Left colon (tissue), 2 donors: ENCODE results near the gene PACRGL. TPM values are rescaled to one million over a fixed set of nuclear protein-coding genes. Genes with fewer than 3 reads are reported as not detected.
"Not testable (repeated sequence)": the region's sequence is repeated elsewhere in the genome, so short reads cannot be mapped to it uniquely, and the experiment has no call there.

Source experiments
- ATAC-seq: fragments of 200-7000 bp; cut with Tn5 transposase; one replicate; pipeline ENCODE4 v1.9.1; 2020; ENCODE audit warnings: mild to moderate bottlenecking, moderate library complexity
- DNase-seq, 2 donors: peaks; one replicate each; pipeline ENCODE4 v3.0.0-alpha.2; 2020
- intact Hi-C, 2 donors: fragments of 100-400 bp; cut with DNase I in 1 of 2; cut with micrococcal nuclease in 1 of 2; formaldehyde crosslinking; loops; one replicate each; pipeline versions ENCODE4 v1.11.2 to v1.14.0; 2022; cut with DNase I, micrococcal nuclease
- total RNA-seq, 2 donors: library from RNA; stranded (reverse); fragmentation: NEBNext Ultra II Directional; extraction: Animal tissue kit (Norgen Biotek cat#: 25700); gene quantifications; one replicate each; pipeline ENCODE4 v1.2.1, GENCODE V29; 2021
- donor health status: DM: no; HTN: no; CAD: no.
- donor health status: DM: yes; HTN: yes; CAD: no.

PACRGL gene
- total RNA-seq, 2 donors from 2014 or later: 16.4 to 18.2 TPM

GRCh38 chr4:20698382-20698781 lies 1.9 kb upstream of the PACRGL start:
- no peak for ATAC-seq
- intact Hi-C loops: no loop called here
- no peak for DNase-seq

- ATAC-seq: no peak
- intact Hi-C loops: no loop called here
- DNase-seq: no peak
These were observed 1.4 kb upstream of the PACRGL start for GRCh38 chr4:20698820-20699219.

GRCh38 chr4:20711335-20711734 lies 11.1 kb downstream of the PACRGL start:
- ATAC-seq: no peak
- intact Hi-C loops: no loop called here
- DNase-seq: no peak

- ATAC-seq (no peak), DNase-seq (no peak)
- intact Hi-C loops: no loop called here
These were observed 22.8 kb downstream of the PACRGL start for GRCh38 chr4:20723019-20723418.

GRCh38 chr4:20723463-20723862 lies 23.2 kb downstream of the PACRGL start:
- intact Hi-C loops: no loop called here
- no peak for ATAC-seq

GRCh38 chr4:20724915-20725314 lies 24.7 kb downstream of the PACRGL start:
- no peak for ATAC-seq
- intact Hi-C loops: no loop called here
- DNase-seq: no peak

More at GRCh38 chr4:20723463-20723862, 23.2 kb downstream of the PACRGL start:
- DNase-seq: no peak

GRCh38 chr4:20735931-20736330 lies 35.7 kb downstream of the PACRGL start:
- DNase-seq: no peak
- intact Hi-C loops: no loop called here
- no peak for ATAC-seq

- ATAC-seq, intact Hi-C loops, DNase-seq: not testable (repeated sequence)
These were observed 45.7 kb downstream of the PACRGL start for GRCh38 chr4:20746000-20746399.

- intact Hi-C loops: no loop called here
- no peak for ATAC-seq
- no peak for DNase-seq
These were observed 52.4 kb downstream of the PACRGL start for GRCh38 chr4:20752641-20753040.

GRCh38 chr4:20754036-20754435 lies 53.8 kb downstream of the PACRGL start:
- intact Hi-C loops: no loop called here
- ATAC-seq: no peak
- DNase-seq: no peak

GRCh38 chr4:20760053-20760452 lies 59.8 kb downstream of the PACRGL start:
- intact Hi-C loops: no loop called here
- ATAC-seq: no peak
- DNase-seq: no peak

GRCh38 chr4:20761382-20761781 lies 61.1 kb downstream of the PACRGL start:
- intact Hi-C loops: no loop called here
- no peak for DNase-seq
- ATAC-seq: no peak

GRCh38 chr4:20761826-20762225 lies 61.6 kb downstream of the PACRGL start:
- DNase-seq (no peak), ATAC-seq (no peak)
- intact Hi-C loops: no loop called here

GRCh38 chr4:20764366-20764992 lies 64.2 kb downstream of the PACRGL start:
- ATAC-seq (no peak), DNase-seq (no peak)
- intact Hi-C loops: no loop called here

GRCh38 chr4:20773144-20773997 lies 73.1 kb downstream of the PACRGL start:
- DNase-seq (peak in 1 of 2 donors; percentile 18), ATAC-seq (peak; percentile 80)
- intact Hi-C loops: loop anchor here in 1 of 2 donors (5.0 kb wide), 1 partner anchor 359 kb away; no protein-coding TSS in a partner anchor

GRCh38 chr4:20778896-20779295 lies 78.6 kb downstream of the PACRGL start:
- DNase-seq (no peak), ATAC-seq (no peak)
- intact Hi-C loops: no loop called here

- ATAC-seq, DNase-seq: not testable (repeated sequence)
- intact Hi-C loops: loop anchor here in 1 of 2 donors (5.0 kb wide), 1 partner anchor 344 kb away; no protein-coding TSS in a partner anchor
These were observed 82.9 kb downstream of the PACRGL start for GRCh38 chr4:20783134-20783533.

- no peak for DNase-seq
- no peak for ATAC-seq
- intact Hi-C loops: no loop called here
These were observed 87.8 kb downstream of the PACRGL start for GRCh38 chr4:20787940-20788665.
